NK-92 treated with Interleukin-12 subunit alpha and Interleukin-12 subunit beta, amount 100 ng/mL, for 24 hours (cell line): Measurements from ENCODE around the gene TMEM132D.

Experiments used
- DNase-seq: peaks from one replicate; lab custom pipeline; 2025; lab: John Stamatoyannopoulos, UW

The TMEM132D gene

GRCh38 chr12:129660946-129661345 is 242.9 kb downstream of the TMEM132D start:
- no peak for DNase-seq

GRCh38 chr12:129659961-129660622 is 243.7 kb downstream of the TMEM132D start:
- no peak for DNase-seq

- no peak for DNase-seq
These were observed 246.6 kb downstream of the TMEM132D start for GRCh38 chr12:129657179-129657578.

GRCh38 chr12:129651951-129652350 is 251.9 kb downstream of the TMEM132D start:
- DNase-seq, result no peak

DNA sequence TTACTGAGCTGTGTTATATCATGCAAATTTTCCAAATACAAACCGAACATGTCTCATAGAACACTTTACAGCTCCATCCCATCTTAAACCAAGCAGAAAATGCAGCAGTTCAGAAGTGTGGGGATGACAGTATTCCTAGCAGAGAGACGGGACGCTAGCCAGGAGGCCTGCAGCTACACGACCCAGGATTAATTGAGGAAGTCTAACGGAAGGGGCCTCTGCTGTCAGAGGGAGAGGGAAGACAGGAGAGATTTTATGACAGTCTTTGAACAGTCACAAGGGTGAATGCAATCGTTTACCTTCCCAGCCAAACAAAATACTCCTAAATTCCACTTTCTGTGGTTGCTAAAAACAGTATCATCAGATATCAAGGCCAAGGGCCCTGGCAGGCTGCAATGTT is 261.9 kb downstream of the TMEM132D start:
- DNase-seq, result no peak

GRCh38 chr12:129635021-129635685 is 268.7 kb downstream of the TMEM132D start:
- no peak for DNase-seq

- no peak for DNase-seq
These were observed 272.5 kb downstream of the TMEM132D start for GRCh38 chr12:129631316-129631715.

DNA sequence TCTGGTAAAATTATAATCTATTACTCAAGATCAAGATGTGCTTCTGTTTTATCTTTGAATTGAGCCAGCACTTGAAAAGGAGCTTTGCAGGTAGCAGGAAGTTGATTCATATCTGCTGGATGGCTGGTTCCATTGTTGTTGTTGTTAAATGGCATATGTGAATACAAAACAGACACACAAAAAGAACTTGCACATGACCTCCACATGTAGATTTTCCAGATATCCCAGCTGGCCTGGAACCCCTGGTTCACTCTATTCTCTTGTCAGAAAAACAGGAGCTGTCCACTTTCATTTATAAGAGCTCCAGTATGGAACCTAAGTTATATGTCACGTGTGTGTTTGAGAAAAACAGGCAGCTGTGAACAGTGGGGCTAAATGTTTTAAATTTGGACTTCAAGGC is 273.9 kb downstream of the TMEM132D start:
- no peak for DNase-seq

DNA sequence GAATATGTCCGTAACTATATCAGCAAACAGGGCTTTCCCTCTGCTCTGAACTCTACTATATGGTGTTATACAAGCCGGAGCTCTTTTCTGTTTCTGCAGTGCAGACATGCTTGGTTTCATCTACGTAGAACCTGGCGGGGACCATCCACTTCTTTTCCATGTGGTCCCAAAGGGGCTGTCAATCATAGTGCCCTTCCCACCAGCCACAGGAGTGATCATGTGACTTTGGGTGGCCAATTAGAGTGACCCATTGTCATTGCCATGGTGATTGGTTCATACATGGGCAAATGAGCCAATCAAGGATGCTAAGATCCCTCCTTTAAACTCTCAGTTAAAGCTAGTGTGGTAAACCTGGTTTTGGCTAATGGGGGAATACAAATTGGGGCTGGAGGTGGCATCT is 281.3 kb downstream of the TMEM132D start:
- no peak for DNase-seq

- DNase-seq, result no peak
These were observed 284.6 kb downstream of the TMEM132D start for GRCh38 chr12:129619271-129619670.

DNA sequence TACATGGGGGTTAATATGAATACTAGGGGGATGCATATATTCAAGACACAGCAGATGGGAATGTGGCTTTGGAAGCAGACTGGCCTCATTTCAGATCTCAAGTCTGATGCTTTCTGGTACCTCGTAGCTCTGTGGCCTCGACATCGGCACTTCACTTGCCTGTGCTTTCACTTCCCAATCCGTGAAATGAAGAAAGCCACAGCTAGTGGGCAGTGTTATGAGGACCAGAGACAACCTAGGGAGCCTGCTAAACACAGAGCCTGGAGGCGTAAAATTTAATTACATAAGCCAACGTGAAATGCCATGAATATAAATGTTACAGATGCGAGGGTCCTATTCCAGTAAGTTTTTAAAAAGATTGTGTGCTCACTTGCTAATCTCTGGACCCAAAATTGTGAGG is 286.0 kb downstream of the TMEM132D start:
- DNase-seq, result no peak

GRCh38 chr12:129615001-129615400 is 288.8 kb downstream of the TMEM132D start:
- no peak for DNase-seq

GRCh38 chr12:129614221-129614885 is 289.5 kb downstream of the TMEM132D start:
- no peak for DNase-seq

DNA sequence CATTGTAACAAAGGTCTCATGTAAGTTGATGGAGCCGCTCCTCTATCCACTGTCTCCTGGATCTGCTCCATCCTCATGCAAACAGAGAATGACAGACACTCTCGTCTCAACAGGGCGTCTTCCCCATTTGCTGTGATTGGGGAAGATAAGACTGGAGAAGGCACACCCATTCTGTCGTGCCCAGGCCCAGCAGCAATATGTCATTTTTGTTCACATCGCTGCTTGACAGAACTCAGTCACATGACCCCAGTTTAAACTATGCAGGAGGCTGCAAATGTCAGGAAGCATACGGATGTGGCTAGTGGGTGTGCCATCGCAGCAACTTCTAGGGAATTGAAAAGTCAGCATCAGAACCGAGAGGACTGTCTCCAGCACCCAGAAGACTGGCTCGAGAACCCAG is 290.5 kb downstream of the TMEM132D start:
- DNase-seq, result no peak

GRCh38 chr12:129610601-129611120 is 293.2 kb downstream of the TMEM132D start:
- DNase-seq, result no peak

- no peak for DNase-seq
These were observed 296.1 kb downstream of the TMEM132D start for GRCh38 chr12:129607756-129608155.

DNA sequence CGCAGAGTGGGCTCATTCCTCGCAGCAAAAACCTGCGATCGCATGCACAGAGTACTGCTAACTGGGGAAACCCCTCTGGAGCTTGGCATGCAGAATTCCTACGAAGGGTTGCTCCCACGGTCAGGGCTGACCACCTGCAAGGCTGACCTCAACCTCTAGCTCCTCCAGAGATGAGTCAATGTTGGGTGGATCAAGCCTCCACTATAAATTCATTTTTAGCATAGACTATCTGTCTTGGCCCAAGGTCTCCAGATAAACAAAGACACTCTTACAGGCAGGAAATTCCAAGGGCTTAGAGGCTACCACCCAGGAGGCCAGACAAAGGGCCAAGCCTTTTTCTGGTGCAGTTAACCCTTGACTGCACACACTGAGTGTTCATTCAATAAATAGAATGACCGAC is 296.5 kb downstream of the TMEM132D start:
- no peak for DNase-seq

GRCh38 chr12:129606239-129606638 is 297.6 kb downstream of the TMEM132D start:
- DNase-seq, result no peak

GRCh38 chr12:129605666-129606065 is 298.2 kb downstream of the TMEM132D start:
- no peak for DNase-seq

- no peak for DNase-seq
These were observed 299.3 kb downstream of the TMEM132D start for GRCh38 chr12:129604506-129604905.

- DNase-seq, result no peak
These were observed 304.4 kb downstream of the TMEM132D start for GRCh38 chr12:129599406-129599805.

DNA sequence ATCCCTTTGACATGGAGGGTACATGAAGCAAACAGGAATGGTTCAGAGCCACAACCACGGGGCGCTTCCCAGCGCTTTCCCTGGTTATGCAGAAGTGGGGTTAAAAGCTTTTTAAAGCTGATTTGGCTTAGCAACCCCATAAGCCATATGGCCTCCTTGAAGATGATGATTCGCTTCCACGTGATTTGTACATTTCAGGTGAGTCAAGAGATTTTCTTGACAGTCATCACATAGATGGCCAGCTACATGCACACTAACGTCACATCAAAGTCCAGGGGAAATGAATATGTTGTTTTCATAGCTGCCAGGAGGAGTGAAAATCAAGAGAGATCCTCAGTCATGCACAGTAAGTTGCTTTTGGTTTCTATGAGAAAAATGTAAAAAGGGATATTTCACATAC is 309.7 kb downstream of the TMEM132D start:
- DNase-seq, result no peak

- DNase-seq, result no peak
These were observed 311.4 kb downstream of the TMEM132D start for GRCh38 chr12:129592449-129592848.
